Stimulated activated CD4-positive, alpha-beta T cell treated with anti-CD3 and anti-CD28 coated beads, Interleukin-2, amount 100 ng/mL, for 4 hours (primary cell): Measurements from ENCODE around the gene G6PC1.
A peak's percentile ranks its signal among the peaks of the same experiment; 100 is the strongest.
"Not testable (repeated sequence)": the region's sequence is repeated elsewhere in the genome, so short reads cannot be mapped to it uniquely, and the experiment has no call there.

ENCODE experiments used
- DNase-seq: peaks from one replicate; pipeline ENCODE4 v3.0.0-alpha.2; 2020; ENCODE audit warnings: low read depth

Gene G6PC1

GRCh38 chr17:42901535-42902229 lies 1.1 kb downstream of the G6PC1 start:
- DNase-seq: no peak

- DNase-seq: no peak
Observed at GRCh38 chr17:42904110-42904469, 3.5 kb downstream of the G6PC1 start.

DNA sequence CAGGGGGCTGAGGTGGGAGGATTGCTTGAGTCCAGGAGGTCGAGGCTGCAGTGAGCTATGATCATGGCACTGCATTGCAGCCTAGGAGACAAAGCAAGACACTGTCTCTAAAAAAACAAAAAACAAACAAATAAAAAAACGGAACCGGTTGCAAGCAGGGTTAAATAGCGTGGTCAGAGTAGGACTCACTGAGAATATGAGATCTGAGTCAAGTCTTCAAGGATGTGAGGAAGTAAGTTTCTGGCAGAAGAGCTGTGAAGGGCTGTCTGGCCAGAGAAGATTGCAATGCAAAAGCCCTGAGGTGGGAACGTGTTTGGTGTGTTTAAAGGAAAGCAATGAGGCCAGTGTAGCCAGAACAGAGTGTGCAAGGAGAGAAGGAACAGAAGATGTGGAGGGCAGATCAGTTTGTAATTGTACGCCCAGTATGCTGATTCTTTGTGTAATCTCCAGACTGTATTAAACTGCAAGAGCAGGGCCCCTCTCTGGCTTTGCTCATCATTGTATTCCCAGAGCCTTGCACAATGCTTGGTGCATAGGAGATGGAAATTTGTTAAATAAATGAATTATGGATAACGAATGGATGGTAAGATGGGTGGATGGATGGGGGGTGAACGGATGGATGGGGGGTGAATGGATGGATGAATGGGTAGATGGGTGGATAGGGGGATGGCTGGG lies 6.3 kb downstream of the G6PC1 start:
- no peak for DNase-seq

DNA sequence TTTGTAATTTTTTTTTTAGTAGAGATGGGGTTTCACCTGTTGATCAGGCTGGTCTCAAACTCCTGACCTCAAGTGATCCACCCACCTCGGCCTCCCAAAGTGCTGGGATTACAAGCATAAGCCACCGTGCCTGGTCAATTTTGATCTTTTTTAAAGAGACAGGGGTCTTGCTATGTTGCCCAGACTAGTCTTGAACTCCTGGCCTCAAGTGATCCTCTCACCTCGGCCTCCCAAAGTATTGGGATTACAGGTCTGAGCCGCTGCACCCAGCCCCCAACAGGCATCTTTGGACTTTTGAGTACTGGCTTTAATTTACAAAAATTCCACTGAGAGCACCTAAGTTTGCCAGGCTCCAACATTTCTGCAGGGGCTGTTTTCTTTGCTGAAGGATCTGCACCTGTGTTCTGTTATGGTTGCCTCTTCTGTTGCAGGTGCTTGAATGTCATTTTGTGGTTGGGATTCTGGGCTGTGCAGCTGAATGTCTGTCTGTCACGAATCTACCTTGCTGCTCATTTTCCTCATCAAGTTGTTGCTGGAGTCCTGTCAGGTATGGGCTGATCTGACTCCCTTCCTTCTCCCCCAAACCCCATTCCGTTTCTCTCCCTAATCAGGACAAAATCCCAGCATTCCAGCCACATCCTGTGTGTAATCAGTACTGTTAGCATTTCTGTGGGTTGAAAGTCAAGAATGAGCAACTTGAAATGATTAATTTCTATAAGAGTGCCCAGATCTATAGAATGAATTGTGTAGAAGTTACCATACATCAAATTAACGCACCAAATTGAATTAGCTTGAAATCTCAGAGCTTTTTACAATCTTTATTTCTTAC lies 8.5 kb downstream of the G6PC1 start:
- no peak for DNase-seq

- no peak for DNase-seq
Observed at GRCh38 chr17:42913522-42913921, 12.9 kb downstream of the G6PC1 start.

DNA sequence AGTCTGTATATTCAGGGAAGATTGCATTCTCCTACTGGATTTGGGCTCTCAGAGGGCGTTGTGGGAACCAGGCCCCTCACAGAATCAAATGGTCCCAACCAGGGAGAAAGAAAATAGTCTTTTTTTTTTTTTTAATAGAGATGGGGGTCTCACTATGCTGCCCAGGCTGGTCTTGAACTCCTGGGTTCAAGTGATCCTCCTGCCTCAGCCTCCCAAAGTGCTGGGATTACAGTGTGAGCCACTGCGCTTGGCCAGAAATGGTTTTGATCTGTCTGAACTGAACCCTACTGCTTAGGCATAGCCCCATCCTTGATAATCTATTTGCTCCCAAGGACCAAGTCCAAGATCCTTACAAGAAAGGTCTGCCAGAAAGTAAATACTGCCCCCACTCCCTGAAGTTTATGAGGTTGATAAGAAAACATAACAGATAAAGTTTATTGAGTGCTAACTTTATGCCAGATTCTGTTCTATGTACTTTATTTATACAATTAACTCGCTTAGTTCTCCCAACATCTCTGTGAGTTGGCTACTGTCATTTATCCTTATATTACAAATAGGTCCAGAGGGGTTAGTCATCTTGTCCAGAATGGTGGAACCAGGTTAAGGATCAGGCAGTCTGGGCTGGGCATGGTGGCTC lies 13.5 kb downstream of the G6PC1 start:
- DNase-seq: no peak

- DNase-seq: not testable (repeated sequence)
Observed at GRCh38 chr17:42915288-42915687, 14.7 kb downstream of the G6PC1 start.

- not testable (repeated sequence) for DNase-seq
Observed at GRCh38 chr17:42916388-42917235, 16.0 kb downstream of the G6PC1 start.

GRCh38 chr17:42917236-42917603 lies 16.6 kb downstream of the G6PC1 start:
- DNase-seq: no peak

DNA sequence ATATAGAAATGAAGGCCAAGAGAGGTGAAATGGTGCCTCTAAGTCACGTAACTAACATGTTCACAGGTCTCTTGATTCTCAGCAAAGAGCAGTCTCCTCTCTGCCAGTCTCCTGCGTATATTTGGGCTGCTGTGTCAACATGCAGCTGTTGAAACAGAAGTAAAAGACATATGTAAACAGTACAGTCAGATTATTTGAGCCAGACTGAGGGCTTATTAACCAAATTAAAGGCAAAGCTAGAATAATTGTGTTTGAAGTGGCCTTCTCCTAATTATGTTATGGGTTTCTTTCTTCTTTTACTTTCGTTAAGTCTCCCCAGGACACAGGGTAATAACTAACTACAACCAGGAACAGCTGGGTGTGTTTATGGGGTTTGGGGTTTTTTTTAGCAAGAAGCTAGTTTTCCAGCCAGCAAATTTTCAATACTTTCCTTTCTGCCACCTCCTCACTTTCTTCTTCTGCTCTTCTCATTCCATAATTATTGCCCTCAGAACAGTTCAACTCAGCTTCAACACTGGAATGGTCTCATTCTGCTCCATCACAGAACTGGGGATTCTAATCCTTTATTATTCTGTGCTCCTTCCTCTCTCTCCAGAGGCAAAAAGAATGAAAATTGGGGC lies 18.4 kb downstream of the G6PC1 start:
- no peak for DNase-seq

GRCh38 chr17:42919522-42920077 lies 19.0 kb downstream of the G6PC1 start:
- DNase-seq: not testable (repeated sequence)

DNA sequence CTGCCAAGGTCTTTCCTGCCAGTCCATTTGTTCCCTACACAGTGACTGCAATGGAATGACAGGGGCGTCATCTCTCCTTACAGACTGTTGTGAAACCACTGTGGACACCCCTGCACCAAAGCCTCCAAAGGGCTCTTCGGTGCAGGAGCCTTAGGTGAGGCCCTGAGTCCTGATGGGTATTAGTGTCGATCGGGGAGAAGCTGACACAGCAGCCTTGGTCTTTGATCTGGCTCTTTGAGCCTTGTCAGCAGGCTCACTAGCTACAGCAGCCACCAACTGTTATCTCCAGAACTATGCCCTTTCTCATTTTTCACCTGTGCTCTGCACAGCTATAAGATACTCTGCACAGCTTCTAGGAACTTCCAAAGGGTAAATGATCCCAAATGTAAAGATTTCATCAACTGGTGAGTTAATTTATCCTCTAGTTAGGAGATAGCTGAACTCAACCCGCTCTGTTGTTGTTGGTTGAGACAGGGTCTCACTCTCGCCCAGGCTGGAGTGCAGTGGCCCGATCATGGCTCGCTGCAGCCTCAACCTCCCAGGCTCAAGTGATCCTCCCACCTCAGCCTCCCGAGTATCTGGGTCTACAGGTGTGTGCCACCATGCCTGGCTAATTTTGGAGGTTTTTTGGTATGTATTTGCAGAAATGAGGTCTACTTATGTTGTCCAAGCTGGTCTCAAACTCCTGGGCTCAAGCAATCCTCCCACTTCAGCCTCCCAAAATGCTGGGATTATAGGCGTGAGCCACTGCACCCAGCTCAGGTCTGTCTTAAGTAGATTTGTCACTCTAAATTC lies 19.7 kb downstream of the G6PC1 start:
- no peak for DNase-seq

DNA sequence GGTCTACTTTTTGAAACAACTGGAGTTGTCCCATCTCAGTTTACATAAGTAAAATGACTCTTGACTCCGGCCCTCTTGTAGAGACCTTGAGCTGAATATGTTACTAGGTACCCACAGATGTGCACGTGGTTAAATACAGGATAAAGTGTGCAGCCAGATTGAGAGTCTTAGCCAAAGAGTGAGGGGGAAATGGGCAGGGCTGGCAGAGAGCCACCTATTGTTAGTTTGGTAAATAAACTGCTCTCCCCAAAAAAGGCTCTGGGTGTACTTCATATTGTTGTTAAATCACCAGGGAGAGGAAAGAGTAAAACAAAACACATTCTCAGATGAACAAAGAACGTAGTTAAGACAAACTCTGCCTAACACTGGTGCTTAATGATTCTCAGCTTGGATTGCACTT lies 20.3 kb downstream of the G6PC1 start:
- DNase-seq: no peak

- DNase-seq: no peak
Observed at GRCh38 chr17:42922294-42922693, 21.7 kb downstream of the G6PC1 start.

- not testable (repeated sequence) for DNase-seq
Observed at GRCh38 chr17:42923472-42923871, 22.9 kb downstream of the G6PC1 start.

DNA sequence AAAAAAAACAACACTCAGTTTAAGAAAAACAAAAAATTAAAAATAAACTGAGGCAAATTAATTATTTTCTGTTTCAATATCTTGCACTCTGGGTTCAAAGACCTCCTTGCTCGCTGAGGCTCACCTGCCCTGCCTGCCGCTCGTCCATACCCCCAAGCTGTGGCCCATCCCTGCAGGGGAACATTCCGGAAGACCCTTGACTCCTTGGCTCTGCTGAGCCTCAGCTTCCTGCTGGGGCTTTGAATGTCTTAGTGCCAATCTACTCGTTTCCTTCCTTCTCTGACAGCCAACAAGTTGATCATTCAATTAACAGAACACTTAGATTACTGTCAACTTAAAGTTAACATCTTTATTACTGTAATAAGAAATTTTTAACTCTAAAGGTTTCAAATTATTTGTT lies 24.3 kb downstream of the G6PC1 start:
- DNase-seq: no peak

DNA sequence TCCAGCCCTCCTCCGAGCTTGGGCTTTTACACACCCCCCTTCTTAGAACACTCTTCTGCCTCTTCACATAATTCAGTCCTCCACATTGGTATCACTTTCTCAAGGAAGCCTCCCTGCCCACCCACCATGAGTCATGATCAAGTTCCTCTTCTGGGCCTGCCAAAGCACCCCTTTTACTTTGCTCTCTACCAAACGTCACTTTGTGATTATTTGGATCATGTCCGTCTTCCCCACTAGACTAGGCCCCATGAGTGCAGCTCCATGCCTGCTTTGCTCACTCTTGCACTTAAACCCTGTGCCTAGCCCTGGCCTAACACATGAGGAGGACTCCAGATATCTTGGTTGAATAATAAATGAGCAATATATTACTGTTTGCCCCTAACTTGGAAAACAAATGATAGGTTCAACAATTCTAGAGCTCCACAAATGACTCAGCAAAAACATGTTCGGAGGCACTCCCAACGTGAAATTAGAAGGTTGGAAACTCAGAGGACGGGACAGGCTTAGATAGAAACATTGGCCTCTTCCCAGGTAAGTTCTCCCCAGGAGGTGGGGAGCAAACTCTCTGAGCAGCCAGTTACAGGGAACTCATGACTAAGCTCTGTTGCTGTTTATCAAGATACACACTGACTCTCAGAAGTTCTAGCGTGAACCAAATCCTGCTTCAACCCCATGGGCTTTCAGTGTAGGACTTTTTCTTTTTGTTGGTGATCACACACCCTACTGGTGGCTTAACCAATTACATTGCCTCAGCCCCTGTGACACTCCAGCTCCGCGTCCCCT lies 28.3 kb downstream of the G6PC1 start:
- DNase-seq: peak; percentile 3

DNA sequence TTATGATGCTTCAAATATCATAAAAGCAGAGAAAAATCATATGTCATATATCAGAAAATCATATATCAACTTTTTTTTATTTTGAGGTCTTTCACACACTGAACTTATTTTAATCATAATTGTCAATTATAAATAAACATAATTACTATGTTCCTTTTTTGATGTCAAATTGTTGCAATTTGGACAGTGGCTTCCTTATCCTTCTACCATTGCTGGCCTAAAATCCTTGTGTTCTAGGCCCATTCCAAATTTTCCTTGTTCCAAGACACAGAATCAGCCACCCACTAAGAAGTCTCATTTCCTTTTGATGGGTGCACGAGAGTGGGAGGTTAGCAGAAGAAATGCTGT lies 28.9 kb downstream of the G6PC1 start:
- no peak for DNase-seq
